OCI-LY3 (cell line): ENCODE data around the gene MOCS3.

Experiments used
- H2AFZ ChIP-seq: fragments of 200-600, 300-600 bp; shearing (Covaris generic); 2 replicates; pipeline ENCODE4 v1.6.0; 2014; ENCODE audit warnings: antibody characterized with exemption, low read depth, low read length
- H3K27ac ChIP-seq: fragments of 200-600, 300-600 bp; sonication (generic); 2 replicates; pipeline ENCODE4 v1.5.1; 2014; ENCODE audit warnings: mild to moderate bottlenecking, low read length, moderate library complexity, mixed read lengths
- H3K27me3 ChIP-seq: fragments of 200-600, 300-600 bp; sonication (generic); 2 replicates; pipeline ENCODE4 v1.6.1; 2014; ENCODE audit warnings: low read depth, low read length, mixed read lengths
- H3K36me3 ChIP-seq: fragments of 200-600, 300-600 bp; sonication (generic); replicated peaks from 2 replicates; pipeline ENCODE3; 2014; ENCODE audit warnings: low read depth, low read length, mixed read lengths
- H3K4me1 ChIP-seq: fragments of 300-600, 200-600 bp; sonication (generic); 2 replicates; pipeline ENCODE4 v1.6.1; 2014; ENCODE audit warnings: low read length, mixed read lengths
- H3K4me2 ChIP-seq: fragments of 200-600, 300-600 bp; sonication (generic); 2 replicates; pipeline ENCODE4 v1.6.1; 2014; ENCODE audit warnings: low read length, mixed read lengths
- H3K4me3 ChIP-seq: fragments of 300-600, 200-600 bp; sonication (generic); 2 replicates; pipeline ENCODE4 v1.5.1; 2014; ENCODE audit warnings: antibody characterized with exemption, mild to moderate bottlenecking, low read length, moderate library complexity
- H3K79me2 ChIP-seq: fragments of 300-600, 200-600 bp; shearing (Covaris generic); 2 replicates; pipeline ENCODE4 v1.6.1; 2014; ENCODE audit warnings: mild to moderate bottlenecking, low read length, mixed read lengths
- H3K9ac ChIP-seq: fragments of 300-600, 200-600 bp; shearing (Covaris generic); 2 replicates; pipeline ENCODE4 v1.6.0; 2014; ENCODE audit warnings: mild to moderate bottlenecking, low read length, moderate library complexity
- H3K9me3 ChIP-seq: fragments of 200-600, 300-600 bp; shearing (Covaris generic); 2 replicates; pipeline ENCODE4 v1.6.1; 2014; ENCODE audit warnings: low read length, mixed read lengths; ENCODE audit not compliant: insufficient read depth
- H4K20me1 ChIP-seq: fragments of 200-600, 300-600 bp; sonication (generic); 2 replicates; pipeline ENCODE4 v1.6.1; 2016; ENCODE audit warnings: low read length, mixed read lengths; ENCODE audit not compliant: insufficient read depth
- CTCF ChIP-seq: fragments of 200-600, 300-600 bp; sonication (generic); IDR thresholded peaks from 2 replicates; pipeline ENCODE4 v1.5.1; 2014; ENCODE audit warnings: antibody characterized with exemption, low read length, low read depth
- EZH2phosphoT487 ChIP-seq: fragments of 200-600 bp; shearing (Covaris generic); IDR thresholded peaks from 2 replicates; pipeline ENCODE4 v1.6.1; 2018; ENCODE audit warnings: antibody characterized with exemption, mixed run types, low read depth

Gene MOCS3

GRCh38 chr20:50995506-50995905, 36.9 kb downstream of the MOCS3 start:
- peaks cover 19% of the 10 kb centered on the region for H3K4me1 ChIP-seq
- no peaks in the 10 kb centered on the region for H3K79me2 ChIP-seq
- H3K4me3 ChIP-seq, result no peak overlapping the region
- H3K36me3 ChIP-seq, result no peaks in the 10 kb centered on the region
- H4K20me1 ChIP-seq, result no peaks in the 10 kb centered on the region
- no peak for TF ChIP-seq EZH2phosphoT487
- no peak for TF ChIP-seq CTCF
- peaks cover 47% of the 10 kb centered on the region for H3K27me3 ChIP-seq
- no peaks in the 10 kb centered on the region for H3K9me3 ChIP-seq
- no peak overlapping the region for H3K9ac ChIP-seq
- H3K4me2 ChIP-seq, result no peak overlapping the region
- no peak overlapping the region for H2AFZ ChIP-seq
- H3K27ac ChIP-seq, result no peak overlapping the region

DNA sequence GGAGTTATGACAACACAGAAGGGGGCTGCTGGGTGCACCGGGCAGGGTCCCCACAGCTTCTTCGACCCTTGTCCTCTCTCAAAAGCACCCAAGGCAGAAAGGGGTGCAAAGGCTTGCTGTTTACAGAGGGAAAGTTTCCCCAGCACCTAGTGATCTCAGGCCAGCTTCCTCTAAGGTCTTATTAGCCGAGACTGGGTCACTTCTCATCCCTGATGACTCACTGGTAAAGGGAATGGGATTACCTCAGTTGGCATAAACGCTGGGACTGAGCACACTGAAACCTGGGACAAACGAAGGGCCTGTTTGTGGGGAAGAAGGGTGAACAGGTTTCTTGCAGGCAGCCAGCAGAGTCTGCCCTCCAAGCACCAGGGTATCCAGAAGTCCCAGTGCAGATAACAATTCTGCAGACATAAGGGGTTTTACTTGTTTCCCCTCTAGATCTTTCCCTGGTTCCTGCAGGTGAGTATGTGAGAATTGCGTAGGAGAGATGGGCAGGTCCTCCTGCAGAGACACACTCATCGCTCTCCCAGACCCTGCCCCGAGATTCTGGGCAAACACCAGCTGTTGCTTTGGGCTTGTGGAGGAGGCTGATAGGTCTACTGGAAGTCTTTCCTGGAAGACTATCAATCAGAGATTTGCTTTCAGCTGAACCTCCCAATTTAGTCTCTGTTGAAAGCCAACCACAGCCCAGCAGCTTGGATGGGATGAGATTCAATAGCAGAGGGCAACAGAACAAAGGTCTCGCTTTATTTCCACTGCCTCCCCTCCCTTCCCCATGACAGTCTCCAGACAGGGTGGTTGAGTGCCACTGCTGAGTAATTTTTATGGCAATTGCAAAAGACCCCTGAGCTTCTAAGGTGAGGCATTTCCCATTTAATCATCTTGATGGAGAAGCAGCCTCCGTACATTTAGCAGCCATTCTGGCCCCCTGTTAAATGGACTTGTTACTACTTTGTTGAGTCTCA, 38.6 kb downstream of the MOCS3 start:
- Histone ChIP-seq H4K20me1 (no peaks in the 10 kb centered on the region), H3K79me2 (no peaks in the 10 kb centered on the region), H3K9ac (no peak overlapping the region), H3K4me2 (no peak overlapping the region), H3K27me3 (peaks cover 64% of the 10 kb centered on the region), H3K27ac (no peak overlapping the region), H3K4me3 (no peak overlapping the region), H3K4me1 (peaks cover 14% of the 10 kb centered on the region), H3K36me3 (no peaks in the 10 kb centered on the region), H2AFZ (no peak overlapping the region), H3K9me3 (no peaks in the 10 kb centered on the region)
- no peak for TF ChIP-seq CTCF

DNA sequence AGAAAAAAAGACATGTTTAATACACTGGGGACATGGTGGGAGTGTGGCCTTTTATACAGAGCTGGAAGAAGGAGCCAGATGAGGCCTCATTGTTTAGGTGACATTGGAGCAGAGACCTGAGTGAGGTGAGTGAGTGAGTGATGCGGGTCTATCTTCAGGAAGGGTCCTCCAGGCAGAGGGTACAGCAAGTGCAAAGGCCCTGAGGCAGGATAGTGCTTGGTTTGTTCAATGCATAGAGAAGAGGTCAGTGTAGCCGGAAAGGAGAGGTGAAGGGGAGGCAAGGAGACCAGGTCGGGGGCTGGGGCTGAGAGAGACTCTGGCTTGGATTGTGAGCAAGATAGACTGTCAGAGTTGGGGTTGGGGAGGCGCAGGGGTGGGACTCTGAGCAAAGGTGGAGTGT, 40.7 kb downstream of the MOCS3 start:
- Histone ChIP-seq H3K4me2 (no peak overlapping the region), H3K4me3 (no peak overlapping the region), H3K27me3 (peaks cover 71% of the 10 kb centered on the region), H3K4me1 (no peaks in the 10 kb centered on the region), H3K27ac (no peak overlapping the region), H3K9ac (no peak overlapping the region), H3K36me3 (no peaks in the 10 kb centered on the region), H2AFZ (no peak overlapping the region), H3K79me2 (no peaks in the 10 kb centered on the region), H3K9me3 (no peaks in the 10 kb centered on the region), H4K20me1 (no peaks in the 10 kb centered on the region)
- no peak for TF ChIP-seq EZH2phosphoT487
- no peak for TF ChIP-seq CTCF

DNA sequence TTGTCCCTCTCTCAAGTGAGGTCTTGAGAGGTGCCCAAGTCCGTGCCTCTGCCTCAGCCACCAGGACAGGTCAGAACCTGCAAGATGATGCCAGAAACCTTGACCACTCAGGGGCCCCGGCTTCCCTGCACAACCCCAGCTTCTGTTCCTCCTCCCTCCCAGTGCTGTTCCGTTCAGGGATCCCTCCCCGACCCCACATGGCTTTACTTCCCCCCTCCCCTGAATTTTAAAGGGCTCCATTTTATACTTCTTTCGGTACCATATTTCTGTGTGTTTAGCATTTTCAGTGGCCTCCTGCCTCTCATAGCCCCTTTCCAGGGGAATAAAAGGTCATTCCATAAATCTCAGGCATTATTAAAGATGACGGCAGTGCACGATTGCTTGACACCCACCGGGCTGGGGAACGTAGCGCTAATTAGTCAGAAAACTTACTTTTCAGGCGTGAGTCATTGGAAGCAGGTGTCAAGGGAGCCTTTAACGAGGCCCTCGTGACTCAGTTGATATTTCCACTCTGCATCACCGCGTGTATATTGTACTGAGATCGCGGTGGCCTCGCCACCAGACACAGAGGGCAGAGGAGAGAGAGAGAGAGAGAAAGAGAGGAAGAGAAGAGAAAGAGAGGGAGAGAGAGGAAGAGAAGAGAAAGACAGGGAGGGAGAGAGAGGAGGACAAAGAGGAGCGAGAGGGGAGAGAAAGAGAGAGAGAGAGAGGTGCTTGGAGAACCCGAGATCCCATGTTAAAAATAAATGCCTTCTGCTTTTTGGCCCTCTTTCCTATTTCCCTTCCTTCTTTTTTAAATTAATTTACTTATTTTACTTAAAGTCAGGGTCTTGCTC, 43.0 kb downstream of the MOCS3 start:
- Histone ChIP-seq H3K4me2 (no peak overlapping the region), H3K27ac (no peak overlapping the region), H3K4me1 (no peaks in the 10 kb centered on the region), H3K27me3 (peaks cover 62% of the 10 kb centered on the region), H3K4me3 (no peak overlapping the region), H4K20me1 (no peaks in the 10 kb centered on the region), H3K79me2 (no peaks in the 10 kb centered on the region), H3K9me3 (no peaks in the 10 kb centered on the region), H3K9ac (no peak overlapping the region), H2AFZ (no peak overlapping the region), H3K36me3 (no peaks in the 10 kb centered on the region)
- TF ChIP-seq EZH2phosphoT487 (no peak), CTCF (no peak)
